GM12874 (cell line): ENCODE data around the gene ANO9.

ENCODE experiments used
- CTCF ChIP-seq: IDR thresholded peaks from 2 replicates; pipeline ENCODE4 v1.5.1; 2011; ENCODE audit warnings: low read depth, mild to moderate bottlenecking, control low read depth, low read length, moderate library complexity; ENCODE audit not compliant: insufficient read depth

The ANO9 gene

GRCh38 chr11:375065-376025 lies 66.5 kb downstream of the ANO9 start:
- TF ChIP-seq CTCF: no peak

- TF ChIP-seq CTCF: no peak
Observed at GRCh38 chr11:373716-374551, 67.9 kb downstream of the ANO9 start.

GRCh38 chr11:372809-373715 lies 68.7 kb downstream of the ANO9 start:
- TF ChIP-seq CTCF: no peak

DNA sequence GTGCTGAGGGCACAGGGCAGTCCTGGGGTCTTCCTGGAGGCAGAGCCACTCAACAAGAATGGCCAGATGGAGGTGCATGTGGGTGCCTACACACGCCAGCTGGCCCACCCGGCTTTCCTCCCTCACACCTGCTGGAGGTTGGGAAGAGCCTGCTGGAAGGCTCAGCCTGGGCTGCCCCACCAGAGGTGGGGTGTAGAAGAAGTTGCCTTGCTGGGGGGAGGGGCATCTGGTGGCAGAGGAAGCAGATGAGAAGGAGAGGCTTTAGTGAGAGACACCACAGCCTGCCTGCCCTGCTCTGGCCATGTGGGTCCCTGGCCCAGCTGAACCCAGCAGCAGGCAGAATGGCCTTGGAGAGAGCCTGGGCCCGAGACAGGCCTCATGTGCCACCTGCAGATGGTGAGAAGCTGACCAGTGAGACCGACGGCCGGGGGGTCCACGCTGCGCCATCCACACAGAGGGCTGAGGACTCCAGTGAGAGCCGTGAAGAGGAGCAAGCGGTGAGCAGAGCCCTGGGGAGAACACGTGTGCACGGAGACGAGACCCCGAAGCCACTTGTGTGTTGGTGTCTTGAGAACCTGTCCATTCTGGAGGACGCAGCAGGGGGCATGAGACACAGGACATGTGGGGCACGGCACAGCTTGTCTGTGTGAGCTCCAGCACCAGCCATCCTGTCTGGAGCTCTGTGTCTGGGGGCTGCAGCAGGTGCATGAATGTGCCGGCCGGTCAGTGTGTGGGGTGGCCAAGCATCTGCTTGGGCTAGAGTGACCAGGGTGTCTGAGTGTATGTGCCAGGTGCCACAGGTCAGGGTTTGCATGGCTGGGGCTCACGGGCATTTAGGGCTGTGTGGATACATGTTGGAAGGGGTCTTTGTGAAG lies 69.9 kb downstream of the ANO9 start:
- no peak for TF ChIP-seq CTCF

DNA sequence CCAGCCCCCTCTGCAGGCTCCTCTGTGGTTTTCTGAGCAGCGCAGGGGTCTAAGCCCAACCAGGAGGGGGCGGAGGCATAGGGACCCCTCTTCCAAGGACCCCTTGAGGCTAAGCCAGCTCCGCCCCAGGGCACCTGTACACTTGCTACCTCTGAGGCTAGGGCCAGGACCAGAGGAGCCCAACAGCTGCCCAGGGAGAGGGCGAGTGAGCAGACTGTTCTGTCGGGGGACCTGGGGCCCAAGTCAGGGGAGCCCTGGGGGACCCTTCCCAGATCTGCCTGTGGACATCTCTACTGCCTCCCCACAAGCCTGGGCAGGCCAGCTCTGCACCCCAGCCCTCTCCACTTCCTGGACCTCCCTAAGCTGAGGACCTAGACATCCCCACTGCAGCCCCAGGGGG lies 70.8 kb downstream of the ANO9 start:
- no peak for TF ChIP-seq CTCF

DNA sequence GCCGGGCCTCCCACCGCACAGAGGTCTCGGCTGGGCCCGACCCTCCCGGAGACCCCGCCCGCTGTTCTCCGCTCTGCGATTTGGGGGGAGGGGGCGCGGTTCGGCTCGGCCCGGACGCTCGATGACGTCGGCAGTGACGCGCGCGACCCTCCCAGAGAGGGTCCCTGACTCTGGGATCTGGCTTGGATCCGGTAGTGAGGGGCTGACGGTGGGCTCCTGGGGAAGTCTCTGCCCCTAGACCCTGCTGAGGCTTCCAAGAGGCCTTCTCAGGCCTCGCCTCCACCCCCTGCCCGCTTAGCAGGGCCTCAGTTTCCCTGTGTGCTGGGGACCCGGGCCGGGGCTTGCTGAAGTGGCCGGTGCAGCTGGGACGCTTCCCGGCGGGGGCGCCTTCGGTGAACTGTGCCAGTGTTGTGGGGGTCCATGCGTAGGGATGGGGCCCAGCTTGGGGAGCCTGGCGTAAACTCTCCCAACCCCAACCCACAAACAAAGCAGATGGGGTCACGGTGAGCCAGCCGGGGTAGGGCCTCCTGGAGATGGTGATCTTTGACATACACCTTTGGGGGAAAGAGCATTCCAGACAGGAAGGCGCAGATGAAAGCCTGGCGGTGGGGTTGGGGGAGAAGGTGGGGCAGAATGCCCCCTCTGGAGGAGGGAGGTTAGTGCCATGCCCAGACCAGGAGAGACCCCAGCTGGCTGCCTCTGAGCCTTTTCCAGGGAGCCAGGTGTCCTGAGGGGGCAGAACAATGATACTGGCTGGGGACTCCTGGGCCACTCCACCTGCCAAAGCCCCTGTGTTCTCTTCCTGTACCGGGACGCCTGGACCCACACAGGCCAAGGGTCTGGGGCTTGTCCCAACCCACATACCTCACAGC lies 71.5 kb downstream of the ANO9 start:
- no peak for TF ChIP-seq CTCF
